GM23338 (cell line): Measurements from ENCODE around the gene MRRF. TPM values are rescaled to one million over a fixed set of nuclear protein-coding genes. Genes with fewer than 3 reads are reported as not detected.

Experiments used
- ATAC-seq: fragments of 200-7000 bp; cut with Tn5 transposase; 3 replicates; pipeline ENCODE4 v1.9.1; 2020
- DNase-seq: peaks from one replicate; pipeline ENCODE4 v3.0.0-alpha.2; 2015; ENCODE audit warnings: low spot score
- H2AFZ ChIP-seq: fragments of 200-600 bp; sonication (generic); 2 replicates; pipeline ENCODE4 v1.8.0; 2016; ENCODE audit warnings: antibody characterized with exemption, mild to moderate bottlenecking, moderate library complexity
- H3F3A ChIP-seq: fragments of 200-600 bp; sonication (generic); replicated peaks from 2 replicates; pipeline ENCODE4 v1.8.0; 2017; ENCODE audit warnings: antibody characterized with exemption, mixed run types, low read depth
- H3K27ac ChIP-seq: fragments of 200-600 bp; sonication (generic); 2 replicates; pipeline ENCODE4 v1.6.1; 2016; ENCODE audit warnings: low read depth
- H3K27me3 ChIP-seq: fragments of 200-600 bp; sonication (generic); 2 replicates; pipeline ENCODE4 v1.8.0; 2016; ENCODE audit warnings: mild to moderate bottlenecking, mixed run types, moderate library complexity; ENCODE audit not compliant: insufficient read depth
- H3K36me3 ChIP-seq: fragments of 200-600 bp; sonication (generic); 2 replicates; pipeline ENCODE4 v1.8.0; 2016; ENCODE audit warnings: mild to moderate bottlenecking; ENCODE audit not compliant: insufficient read depth
- H3K4me1 ChIP-seq: fragments of 200-600 bp; sonication (generic); 2 replicates; pipeline ENCODE4 v1.8.0; 2016; ENCODE audit warnings: mild to moderate bottlenecking, moderate library complexity; ENCODE audit not compliant: insufficient read depth
- H3K4me2 ChIP-seq: fragments of 200-600 bp; sonication (generic); 2 replicates; pipeline ENCODE4 v1.7.1; 2017; ENCODE audit warnings: mixed run types
- H3K4me3 ChIP-seq: fragments of 200-600 bp; sonication (generic); 2 replicates; pipeline ENCODE4 v1.6.1; 2016; ENCODE audit warnings: mixed run types
- H3K79me2 ChIP-seq: fragments of 200-600 bp; sonication (generic); replicated peaks from 2 replicates; pipeline ENCODE4 v1.8.0; 2017; ENCODE audit warnings: mild to moderate bottlenecking; ENCODE audit not compliant: insufficient read depth
- H3K9me2 ChIP-seq: fragments of 200-600 bp; sonication (generic); 2 replicates; pipeline ENCODE4 v1.8.0; 2017; ENCODE audit not compliant: insufficient read depth
- H4K20me1 ChIP-seq: fragments of 200-600 bp; sonication (generic); replicated peaks from 2 replicates; pipeline ENCODE4 v1.8.0; 2017; ENCODE audit warnings: mild to moderate bottlenecking; ENCODE audit not compliant: insufficient read depth
- H3K27ac Mint-ChIP-seq: 2 replicates; pipeline ENCODE4 v1.8.0; 2020; ENCODE audit warnings: inconsistent platforms, mild to moderate bottlenecking, moderate library complexity, mixed read lengths
- H3K27me3 Mint-ChIP-seq: 3 replicates; pipeline ENCODE4 v1.8.0; 2022; ENCODE audit warnings: low read depth, mild to moderate bottlenecking, moderate library complexity, mixed read lengths, inconsistent platforms; ENCODE audit not compliant: insufficient read depth, poor library complexity
- H3K36me3 Mint-ChIP-seq: 3 replicates; pipeline ENCODE4 v1.8.0; 2021; ENCODE audit warnings: low read depth, mild to moderate bottlenecking, inconsistent platforms, moderate library complexity, mixed read lengths
- H3K4me1 Mint-ChIP-seq: 3 replicates; pipeline ENCODE4 v1.8.0; 2020; ENCODE audit warnings: mild to moderate bottlenecking, inconsistent platforms, mixed read lengths
- H3K4me3 Mint-ChIP-seq: 3 replicates; pipeline ENCODE4 v1.8.0; 2021; ENCODE audit warnings: moderate library complexity, mild to moderate bottlenecking, inconsistent platforms, mixed read lengths
- H3K9me3 Mint-ChIP-seq: 3 replicates; pipeline ENCODE4 v1.8.0; 2020; ENCODE audit warnings: moderate library complexity, mild to moderate bottlenecking, inconsistent platforms, mixed read lengths
- ETS1 ChIP-seq: IDR thresholded peaks from 2 replicates; pipeline ENCODE4 v1.6.1; 2016; ENCODE audit warnings: antibody characterized with exemption
- EZH2 ChIP-seq: fragments of 200-600 bp; sonication (generic); IDR thresholded peaks from one replicate; pipeline ENCODE4 v1.8.0; 2017; ENCODE audit warnings: antibody characterized with exemption, mild to moderate bottlenecking, low read depth; ENCODE audit not compliant: unreplicated experiment
- EZH2phosphoT487 ChIP-seq: fragments of 200-600 bp; sonication (generic); IDR thresholded peaks from one replicate; pipeline ENCODE4 v1.8.1; 2018; ENCODE audit warnings: antibody characterized with exemption; ENCODE audit not compliant: unreplicated experiment
- JUNB ChIP-seq: IDR thresholded peaks from one replicate; pipeline ENCODE4 v1.6.1; 2016; ENCODE audit warnings: antibody characterized with exemption; ENCODE audit not compliant: unreplicated experiment
- NANOG ChIP-seq: IDR thresholded peaks from 2 replicates; pipeline ENCODE4 v1.6.1; 2016; ENCODE audit warnings: antibody characterized with exemption, borderline replicate concordance
- POLR2AphosphoS5 ChIP-seq: IDR thresholded peaks from 2 replicates; pipeline ENCODE4 v1.6.1; 2016; ENCODE audit warnings: antibody characterized with exemption, low read depth
- STAT1 ChIP-seq: IDR thresholded peaks from one replicate; pipeline ENCODE4 v1.6.1; 2016; ENCODE audit warnings: antibody characterized with exemption; ENCODE audit not compliant: unreplicated experiment
- ZNF114 ChIP-seq: fragments of 250-450 bp; sonication (Bioruptor Pico); IDR thresholded peaks from 2 replicates; pipeline ENCODE4 v1.5.0; 2020; ENCODE audit warnings: mild to moderate bottlenecking, moderate library complexity
- ZNF331 ChIP-seq: fragments of 250-450 bp; sonication (Bioruptor Pico); IDR thresholded peaks from 2 replicates; pipeline ENCODE4 v1.5.0; 2020; ENCODE audit warnings: low read depth, mild to moderate bottlenecking, moderate library complexity
- ZNF462 ChIP-seq: fragments of 250-450 bp; sonication (Bioruptor Pico); IDR thresholded peaks from 2 replicates; pipeline ENCODE4 v1.5.0; 2020; ENCODE audit warnings: mild to moderate bottlenecking, moderate library complexity
- polyA plus RNA-seq: library from polyadenylated mRNA; unstranded; fragments of >200 nt; fragmentation: Nextera tagmentation; extraction: Ambion mirVana; gene quantifications from 2 replicates; pipeline ENCODE4 v1.2.1, GENCODE V29; 2016
- total RNA-seq: library from RNA; depleted of rRNA; stranded (reverse); fragments of >200 nt; shearing (Covaris generic); gene quantifications from 2 replicates; pipeline ENCODE4 v1.2.3, GENCODE V29; 2014

The MRRF gene
- total and polyA plus RNA-seq, 2 experiments from 2014 or later, result 27.8 to 32.7 TPM

- H3K4me2 ChIP-seq, result no peak overlapping the region
- Mint-ChIP-seq H3K36me3 (peaks cover 25% of the 10 kb centered on the region), H3K4me3 (no peak overlapping the region), H3K27ac (no peak overlapping the region), H3K4me1 (no peaks in the 10 kb centered on the region), H3K27me3 (no peaks in the 10 kb centered on the region), H3K9me3 (no peaks in the 10 kb centered on the region)
- no peak for DNase-seq
- peak overlapping the region; percentile 29; the same call in 1 of the 2 replicates for H3K27ac ChIP-seq
- no peak overlapping the region for H3K4me3 ChIP-seq
- no peaks in the 10 kb centered on the region for H3K4me1 ChIP-seq
- H3K9me2 ChIP-seq, result no peaks in the 10 kb centered on the region
- no peaks in the 10 kb centered on the region; the same call in none of the 2 replicates for H4K20me1 ChIP-seq
- no peaks in the 10 kb centered on the region for H3F3A ChIP-seq
- no peaks in the 10 kb centered on the region for H3K79me2 ChIP-seq
- no peaks in the 10 kb centered on the region for H3K27me3 ChIP-seq
- TF ChIP-seq STAT1 (no peak), EZH2 (no peak), EZH2phosphoT487 (no peak), ZNF462 (CRISPR knock-in tag) (no peak), JUNB (no peak), ZNF331 (CRISPR knock-in tag) (no peak), NANOG (no peak), ETS1 (no peak), ZNF114 (no peak), POLR2AphosphoS5 (no peak)
- ATAC-seq, result no peak
- H2AFZ ChIP-seq, result no peak overlapping the region
- H3K36me3 ChIP-seq, result peaks cover 11% of the 10 kb centered on the region; the same call in 1 of the 2 replicates
Measured at GRCh38 chr9:122315534-122315933, 50.9 kb downstream of the MRRF start.
